Mesodermal cell (in vitro differentiated cells): ENCODE data around the gene PLA2G4B. TPM values are rescaled to one million over a fixed set of nuclear protein-coding genes. Genes with fewer than 3 reads are reported as not detected.
A peak's percentile ranks its signal among the peaks of the same experiment; 100 is the strongest.

Experiments
- H3K27ac ChIP-seq: 2 replicates; pipeline ENCODE4 v1.7.0; 2013; ENCODE audit warnings: mild to moderate bottlenecking, low read depth, low read length, moderate library complexity; ENCODE audit not compliant: severe bottlenecking
- H3K36me3 ChIP-seq: 2 replicates; pipeline ENCODE4 v1.7.1; 2013; ENCODE audit warnings: mild to moderate bottlenecking, low read length, moderate library complexity; ENCODE audit not compliant: control insufficient read depth, insufficient read depth
- H3K4me1 ChIP-seq: one replicate; pipeline ENCODE4 v1.7.1; 2013; ENCODE audit warnings: mild to moderate bottlenecking, low read length; ENCODE audit not compliant: insufficient read depth, control insufficient read depth, poor library complexity, severe bottlenecking
- H3K4me3 ChIP-seq: 2 replicates; pipeline ENCODE4 v1.7.0; 2013; ENCODE audit warnings: low read length, control low read depth, mild to moderate bottlenecking; ENCODE audit not compliant: insufficient read depth, poor library complexity, severe bottlenecking; ENCODE audit errors: extremely low read depth
- H3K9me3 ChIP-seq: 2 replicates; pipeline ENCODE4 v1.7.1; 2013; ENCODE audit warnings: mild to moderate bottlenecking, low read length, moderate library complexity; ENCODE audit not compliant: control insufficient read depth
- WGBS, 2 experiments: methylation state at CpG; one replicate each; pipeline ENCODE4 v1.1.5; 2013; ENCODE audit warnings: missing lambda C conversion rate in 2 of 2; ENCODE audit not compliant: insufficient coverage in 2 of 2; 5-methylcytosine and 5-hydroxymethylcytosine counted together
- polyA plus RNA-seq, 2 experiments: library from polyadenylated mRNA; stranded (reverse); fragments of 50-300 nt; gene quantifications; one replicate each; pipeline ENCODE4 v1.2.3, GENCODE V29; 2013

The PLA2G4B gene
- polyA plus RNA-seq (2013, experiment 1 of 2) = 8.3 TPM
- 10.9 TPM for polyA plus RNA-seq (2013, experiment 2 of 2)

GRCh38 chr15:41838400-41838897 is at the start of gene PLA2G4B:
PLA2G4B (plus strand) TSS chr15:41838847; CDS start chr15:41838914, 67 bp downstream.
- Histone ChIP-seq H3K9me3 (no peaks in the 10 kb centered on the region), H3K27ac (no peak within 1 kb of the TSS), H3K36me3 (peaks cover 6% of the 10 kb centered on the region), H3K4me3 (no peak within 1 kb of the TSS), H3K4me1 (peaks cover 6% of the 10 kb centered on the region)
- WGBS, 2 experiments = 88 to 94% methylated on average over 6 of the region's 6 CpGs

DNA sequence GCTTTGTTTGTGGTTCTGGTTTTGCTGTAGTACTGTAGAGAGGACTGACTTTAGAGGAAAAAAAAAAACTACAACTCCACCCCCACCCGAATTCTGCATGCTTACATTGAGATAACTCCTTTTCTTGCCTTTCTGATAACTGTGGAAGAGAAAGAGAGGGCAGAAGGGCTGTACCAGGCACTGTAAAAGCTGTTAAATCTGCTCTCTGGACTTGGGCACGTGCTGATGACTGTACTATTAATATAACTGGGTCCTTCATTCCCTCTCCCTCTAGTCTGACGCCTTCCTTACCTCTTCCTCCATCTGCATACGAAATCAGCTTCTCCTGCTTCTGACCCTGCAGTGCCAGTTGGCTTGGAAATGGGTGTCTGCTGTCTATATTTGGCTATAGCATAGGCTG is 49.4 kb upstream of the PLA2G4B start:
- H3K9me3 ChIP-seq = no peaks in the 10 kb centered on the region
- H3K36me3 ChIP-seq = peaks cover 4% of the 10 kb centered on the region
- WGBS, 2 experiments = 43 to 60% methylated on average over 1 of the region's 4 CpGs
- peaks cover 56% of the 10 kb centered on the region for H3K4me1 ChIP-seq
- H3K27ac ChIP-seq = peak overlapping the region; percentile 41
- no peak overlapping the region for H3K4me3 ChIP-seq

GRCh38 chr15:41789662-41790061 is 49.0 kb upstream of the PLA2G4B start:
- peaks cover 4% of the 10 kb centered on the region for H3K36me3 ChIP-seq
- peak overlapping the region; percentile 95 for H3K27ac ChIP-seq
- H3K4me1 ChIP-seq = peaks cover 57% of the 10 kb centered on the region
- no peaks in the 10 kb centered on the region for H3K9me3 ChIP-seq
- no peak overlapping the region for H3K4me3 ChIP-seq

DNA sequence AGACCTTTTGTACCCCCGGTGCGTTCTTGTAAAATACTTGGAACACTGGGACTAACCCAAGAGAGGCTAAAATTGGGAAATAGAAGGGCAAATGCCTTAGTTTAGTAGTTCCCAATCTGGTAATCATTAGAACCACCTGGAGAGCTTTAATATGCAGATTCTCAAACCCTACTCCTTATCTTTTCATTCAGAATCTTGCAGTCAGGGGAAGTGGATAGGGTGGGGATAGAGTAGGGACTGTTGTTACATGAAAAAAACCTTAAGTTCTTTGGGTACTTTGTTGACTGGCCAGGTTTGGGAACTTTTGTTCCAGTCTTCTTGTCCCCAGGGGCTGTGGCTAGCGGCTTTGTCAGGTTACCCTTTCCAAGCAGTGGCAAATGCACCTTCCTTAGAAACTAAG is 48.5 kb upstream of the PLA2G4B start:
- H3K27ac ChIP-seq = peak overlapping the region; percentile 95
- H3K4me3 ChIP-seq = no peak overlapping the region
- H3K9me3 ChIP-seq = no peaks in the 10 kb centered on the region
- H3K36me3 ChIP-seq = peaks cover 4% of the 10 kb centered on the region
- 80% methylated on average over 3 of the region's 3 CpGs; no CpG with 5 or more reads in 1 of the 2 experiments for WGBS, 2 experiments
- H3K4me1 ChIP-seq = peaks cover 57% of the 10 kb centered on the region

- 63 to 73% methylated on average over 3 to 5 of the region's 5 CpGs for WGBS, 2 experiments
- peak overlapping the region; percentile 95 for H3K27ac ChIP-seq
- no peak overlapping the region for H3K4me3 ChIP-seq
- H3K4me1 ChIP-seq = peaks cover 60% of the 10 kb centered on the region
- no peaks in the 10 kb centered on the region for H3K9me3 ChIP-seq
- peaks cover 4% of the 10 kb centered on the region for H3K36me3 ChIP-seq
These were observed 47.7 kb upstream of the PLA2G4B start for GRCh38 chr15:41790756-41791546.

DNA sequence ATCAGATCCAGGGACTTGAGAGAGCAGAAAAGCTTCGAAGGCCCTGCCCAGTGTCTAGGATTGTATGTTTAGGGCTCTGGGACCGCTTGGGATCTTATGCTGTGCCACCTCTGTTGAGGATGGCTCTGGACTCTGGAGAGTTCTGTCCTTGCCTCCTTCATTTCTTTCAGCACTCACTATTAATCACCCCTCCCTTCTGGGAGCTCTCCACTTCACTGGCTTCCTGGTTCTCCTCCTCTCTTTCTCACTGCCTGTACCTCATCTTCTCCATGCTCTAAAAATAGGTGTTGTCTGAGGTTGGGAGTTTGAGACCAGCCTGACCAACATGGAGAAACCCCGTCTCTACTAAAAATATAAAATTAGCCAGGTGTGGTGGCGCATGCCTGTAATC is 47.1 kb upstream of the PLA2G4B start:
- 97 to 100% methylated on average over 2 to 3 of the region's 4 CpGs for WGBS, 2 experiments
- Histone ChIP-seq H3K4me1 (peaks cover 66% of the 10 kb centered on the region), H3K27ac (peak overlapping the region; percentile 95), H3K4me3 (no peak overlapping the region), H3K9me3 (no peaks in the 10 kb centered on the region), H3K36me3 (peaks cover 4% of the 10 kb centered on the region)

DNA sequence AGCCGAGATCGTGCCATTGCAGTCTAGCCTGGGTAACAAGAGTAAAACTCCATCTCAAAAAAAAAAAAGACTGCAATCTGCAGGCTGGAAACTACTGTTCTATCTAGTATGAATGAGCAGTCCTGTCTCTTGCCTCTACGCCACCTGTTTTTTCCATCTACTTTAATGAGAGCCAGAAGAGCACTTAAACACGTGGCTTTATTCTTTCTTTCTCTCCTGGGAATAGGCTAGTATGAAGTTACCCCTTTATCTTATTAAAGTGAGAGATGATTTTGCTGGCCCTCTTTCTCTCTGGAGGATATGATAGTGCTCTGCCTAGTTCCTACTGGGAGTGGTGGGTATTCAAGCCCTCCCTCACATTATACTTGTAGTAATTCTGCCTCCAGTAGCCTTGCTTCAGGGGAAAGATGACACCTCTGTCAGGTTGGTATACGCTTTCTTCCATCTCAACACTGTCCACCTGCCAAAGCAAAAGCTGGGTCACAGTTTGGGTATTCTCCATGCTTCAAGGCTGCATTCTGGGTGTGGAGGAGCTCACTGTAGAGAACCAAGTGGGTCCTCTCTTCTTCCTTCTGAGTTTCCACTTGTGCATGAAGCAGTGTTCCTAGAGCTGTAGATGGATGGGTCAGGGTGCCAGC is 46.5 kb upstream of the PLA2G4B start:
- Histone ChIP-seq H3K36me3 (peaks cover 4% of the 10 kb centered on the region), H3K9me3 (no peaks in the 10 kb centered on the region), H3K4me3 (no peak overlapping the region), H3K4me1 (peaks cover 72% of the 10 kb centered on the region), H3K27ac (peak overlapping the region; percentile 95)
- whole genome bisulfite sequencing, 2 experiments = 100% methylated on average over 2 of the region's 5 CpGs

DNA sequence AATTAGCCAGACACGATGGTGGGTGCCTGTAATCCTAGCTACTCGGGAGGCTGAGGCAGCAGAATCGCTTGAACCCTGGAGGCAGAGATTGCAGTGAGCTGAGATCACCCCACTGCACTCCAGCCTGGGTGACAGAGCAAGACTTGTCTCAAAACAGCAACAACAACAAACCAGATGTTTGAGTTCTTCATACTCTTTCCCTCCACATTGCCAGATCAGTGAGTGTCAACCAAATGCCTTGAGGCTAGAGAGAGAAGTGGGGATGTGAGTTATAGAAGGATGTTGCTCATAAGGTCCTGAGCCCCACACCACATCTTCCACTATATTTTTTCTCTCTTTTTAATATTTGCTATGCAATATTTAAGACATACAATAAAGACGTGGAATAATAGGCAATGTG is 44.6 kb upstream of the PLA2G4B start:
- WGBS, 2 experiments = 92 to 94% methylated on average over 3 to 4 of the region's 4 CpGs
- Histone ChIP-seq H3K9me3 (no peaks in the 10 kb centered on the region), H3K36me3 (peaks cover 4% of the 10 kb centered on the region), H3K27ac (peak overlapping the region; percentile 29), H3K4me1 (peaks cover 72% of the 10 kb centered on the region), H3K4me3 (no peak overlapping the region)

GRCh38 chr15:41795996-41796856 is 42.4 kb upstream of the PLA2G4B start:
- H3K4me3 ChIP-seq = no peak overlapping the region
- H3K27ac ChIP-seq = peak overlapping the region; percentile 53
- H3K36me3 ChIP-seq = peaks cover 11% of the 10 kb centered on the region
- H3K4me1 ChIP-seq = peaks cover 54% of the 10 kb centered on the region
- 93 to 95% methylated on average over 8 to 10 of the region's 10 CpGs for WGBS, 2 experiments
- H3K9me3 ChIP-seq = no peaks in the 10 kb centered on the region

GRCh38 chr15:41797201-41797944 is 41.3 kb upstream of the PLA2G4B start:
- H3K27ac ChIP-seq = no peak overlapping the region
- H3K9me3 ChIP-seq = no peaks in the 10 kb centered on the region
- peaks cover 19% of the 10 kb centered on the region for H3K36me3 ChIP-seq
- no peak overlapping the region for H3K4me3 ChIP-seq
- 59 to 100% methylated on average over 2 to 4 of the region's 8 CpGs for WGBS, 2 experiments
- peaks cover 46% of the 10 kb centered on the region for H3K4me1 ChIP-seq
